Measurements from ENCODE around the gene SDR42E2. TPM values are rescaled to one million over a fixed set of nuclear protein-coding genes. Genes with fewer than 3 reads are reported as not detected.

Gene SDR42E2
- total and polyA plus RNA-seq, 2 of the 4 experiments (the other 2 are of a cell fraction): not detected

DNA sequence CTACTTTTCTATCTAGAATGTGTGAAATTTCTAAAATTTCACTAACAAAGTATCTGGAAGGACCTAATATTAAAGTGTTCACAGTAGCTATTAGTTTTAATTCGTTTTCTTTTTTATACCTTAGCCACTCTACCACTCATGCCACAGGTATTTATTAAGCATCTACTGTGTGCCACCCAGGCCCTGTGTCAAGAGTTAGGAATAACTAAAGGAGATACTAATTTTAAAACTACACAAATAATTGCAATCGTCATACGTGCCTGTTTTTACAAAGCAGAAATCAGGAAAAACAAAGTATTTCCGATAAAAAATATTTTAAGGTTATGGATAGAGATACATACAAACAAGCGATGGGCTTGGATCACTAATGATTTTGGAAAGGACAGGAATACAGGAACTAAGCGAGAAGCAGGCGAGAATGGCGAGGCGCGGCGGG, 43.3 kb downstream of the SDR42E2 start:
- no peak for ATAC-seq (ENCODE audit: low read depth)

More for the DNA sequence above, 43.3 kb downstream of the SDR42E2 start:
- H3K4ac ChIP-seq (ENCODE audit: low read depth, low read length): peak overlapping the region; percentile 44; the same call in 1 of the 2 replicates
- peak overlapping the region; percentile 54 for H4K5ac ChIP-seq (ENCODE audit: low read depth, low read length)
- in situ Hi-C loops (cut with MboI; ENCODE audit: low sequenced_read_pairs): no loop called here
- H4K20me1 ChIP-seq (ENCODE audit: insufficient read depth, low read length): peaks cover 23% of the 10 kb centered on the region
- H4K91ac ChIP-seq (ENCODE audit: insufficient read depth, low read depth, low read length): peak overlapping the region; percentile 43
- BruUV-seq (replicated peaks): no TSS peak
- H2AK5ac ChIP-seq (ENCODE audit: low read depth, low read length): no peak overlapping the region
- no peaks in the 10 kb centered on the region for H3K9me3 ChIP-seq (ENCODE audit: control insufficient read depth, insufficient read depth, low read length)
- peak overlapping the region; percentile 96 for H2AFZ ChIP-seq (replicated peaks; ENCODE audit: low read length, poor library complexity)
- peak overlapping the region; percentile 78 to 95 for H4K8ac ChIP-seq (ENCODE audit: low read depth in 2 of 2, low read length in 2 of 2)
- dilution Hi-C loops (cut with HindIII; ENCODE audit: low sequenced_read_pairs, unreplicated experiment): no loop called here
- intact Hi-C loops (cut with micrococcal nuclease): loop anchor here (1.0 kb wide), 2 partner anchors 10 to 92 kb away; partner anchors contain the start of gene POLR3E
- TF ChIP-seq MAFK (IDR thresholded peaks at IDR 0.05; ENCODE audit: low read depth, low read length): no peak
- no peak for TF ChIP-seq USF2 (IDR thresholded peaks at IDR 0.05; ENCODE audit: low read depth, low read length)
- TF ChIP-seq MAZ (IDR thresholded peaks at IDR 0.05; ENCODE audit: borderline replicate concordance, low read depth, low read length): no peak
- no peak for TF ChIP-seq CEBPB (IDR thresholded peaks at IDR 0.05; ENCODE audit: low read depth, low read length)
- TF ChIP-seq RCOR1 (IDR thresholded peaks at IDR 0.05; ENCODE audit: insufficient replicate concordance, low read length): no peak
- no peak for TF ChIP-seq FOS (IDR thresholded peaks at IDR 0.05; ENCODE audit: low read depth, low read length)
- TF ChIP-seq, protein P1, sequence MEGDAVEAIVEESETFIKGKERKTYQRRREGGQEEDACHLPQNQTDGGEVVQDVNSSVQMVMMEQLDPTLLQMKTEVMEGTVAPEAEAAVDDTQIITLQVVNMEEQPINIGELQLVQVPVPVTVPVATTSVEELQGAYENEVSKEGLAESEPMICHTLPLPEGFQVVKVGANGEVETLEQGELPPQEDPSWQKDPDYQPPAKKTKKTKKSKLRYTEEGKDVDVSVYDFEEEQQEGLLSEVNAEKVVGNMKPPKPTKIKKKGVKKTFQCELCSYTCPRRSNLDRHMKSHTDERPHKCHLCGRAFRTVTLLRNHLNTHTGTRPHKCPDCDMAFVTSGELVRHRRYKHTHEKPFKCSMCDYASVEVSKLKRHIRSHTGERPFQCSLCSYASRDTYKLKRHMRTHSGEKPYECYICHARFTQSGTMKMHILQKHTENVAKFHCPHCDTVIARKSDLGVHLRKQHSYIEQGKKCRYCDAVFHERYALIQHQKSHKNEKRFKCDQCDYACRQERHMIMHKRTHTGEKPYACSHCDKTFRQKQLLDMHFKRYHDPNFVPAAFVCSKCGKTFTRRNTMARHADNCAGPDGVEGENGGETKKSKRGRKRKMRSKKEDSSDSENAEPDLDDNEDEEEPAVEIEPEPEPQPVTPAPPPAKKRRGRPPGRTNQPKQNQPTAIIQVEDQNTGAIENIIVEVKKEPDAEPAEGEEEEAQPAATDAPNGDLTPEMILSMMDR (conservative IDR thresholded peaks at IDR 0.05; ENCODE audit: low read depth, low read length): no peak
- TF ChIP-seq, protein P2, sequence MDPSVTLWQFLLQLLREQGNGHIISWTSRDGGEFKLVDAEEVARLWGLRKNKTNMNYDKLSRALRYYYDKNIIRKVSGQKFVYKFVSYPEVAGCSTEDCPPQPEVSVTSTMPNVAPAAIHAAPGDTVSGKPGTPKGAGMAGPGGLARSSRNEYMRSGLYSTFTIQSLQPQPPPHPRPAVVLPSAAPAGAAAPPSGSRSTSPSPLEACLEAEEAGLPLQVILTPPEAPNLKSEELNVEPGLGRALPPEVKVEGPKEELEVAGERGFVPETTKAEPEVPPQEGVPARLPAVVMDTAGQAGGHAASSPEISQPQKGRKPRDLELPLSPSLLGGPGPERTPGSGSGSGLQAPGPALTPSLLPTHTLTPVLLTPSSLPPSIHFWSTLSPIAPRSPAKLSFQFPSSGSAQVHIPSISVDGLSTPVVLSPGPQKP (IDR thresholded peaks at IDR 0.05; ENCODE audit: borderline replicate concordance, low read depth, low read length): no peak
- no peak for TF ChIP-seq RFX5 (IDR thresholded peaks at IDR 0.05; ENCODE audit: low read depth, low read length)
- no peak for TF ChIP-seq BHLHE40 (IDR thresholded peaks at IDR 0.05; ENCODE audit: low read depth, low read length)
- TF ChIP-seq SMC3 (IDR thresholded peaks at IDR 0.05; ENCODE audit: low read depth, low read length): no peak
- no peak for TF ChIP-seq MXI1 (IDR thresholded peaks at IDR 0.05; ENCODE audit: borderline replicate concordance, low read depth, low read length)
- TF ChIP-seq RAD21 (IDR thresholded peaks at IDR 0.05; ENCODE audit: low read length): no peak
- H3K9ac ChIP-seq (ENCODE audit: low read depth, low read length): peak overlapping the region; percentile 47
- WGBS, 2 experiments (ENCODE audit: extremely low coverage in 2 of 2, insufficient read length in 1 of 2): 10% methylated on average over 7 of the region's 11 CpGs; no CpG with 5 or more reads in 1 of the 2 experiments
- POLR2A ChIA-PET (ENCODE audit: unreplicated experiment): no interaction called here
- peak overlapping the region; percentile 5; the same call in 1 of the 2 replicates for H3K18ac ChIP-seq (ENCODE audit: low read depth, low read length)
- peaks cover 22 to 41% of the 10 kb centered on the region in 2 experiments for H3K79me1 ChIP-seq (ENCODE audit: low read depth in 1 of 2, low read length in 2 of 2)
- peak overlapping the region; percentile 48; the same call in 1 of the 2 replicates for H2BK20ac ChIP-seq (ENCODE audit: low read depth, low read length)
- H3K36me3 ChIP-seq (ENCODE audit: control insufficient read depth, insufficient read depth, low read length): 0 out of 2 replicates have a peak, but pooled peaks cover 1% of the 10 kb centered on the region
- peak overlapping the region; percentile 58 for H3K4me2 ChIP-seq (ENCODE audit: low read depth, low read length)
- H2BK5ac ChIP-seq (ENCODE audit: low read depth, low read length, poor library complexity, severe bottlenecking): peak overlapping the region; percentile 44
- H3K4me1 ChIP-seq (ENCODE audit: control insufficient read depth, insufficient read depth, low read length): peaks cover 7% of the 10 kb centered on the region; the same call in 1 of the 2 replicates
- peak overlapping the region; percentile 92 for H2AK9ac ChIP-seq (replicated peaks; ENCODE audit: low read depth, low read length, poor library complexity)
- no peaks in the 10 kb centered on the region for H3K27me3 ChIP-seq (ENCODE audit: control insufficient read depth, insufficient read depth, low read length)
- H2BK120ac ChIP-seq (ENCODE audit: low read depth, low read length): peak overlapping the region; percentile 21; the same call in 1 of the 2 replicates
- CTCF ChIA-PET: interaction anchor here (0.7 to 1.0 kb wide), 3 partner anchors 15 to 93 kb away, joined by 3 read pairs; no protein-coding TSS in a partner anchor
- peak overlapping the region; percentile 74; the same call in 1 of the 2 replicates for H3K23ac ChIP-seq (ENCODE audit: low read depth, low read length)
- H3K4me3 ChIP-seq (ENCODE audit: insufficient read depth, low read depth, low read length): peak overlapping the region; percentile 73
- DNase-seq: no peak
- peak overlapping the region; percentile 10; the same call in 1 of the 2 replicates for H3K14ac ChIP-seq (replicated peaks; ENCODE audit: low read depth, low read length)
- peaks cover 6% of the 10 kb centered on the region for H3K9me1 ChIP-seq (ENCODE audit: insufficient read depth, low read length)
- H3K56ac ChIP-seq (ENCODE audit: extremely low read depth, insufficient read depth, low read length): peak overlapping the region; percentile 60
- peak overlapping the region; percentile 41 for H3K27ac ChIP-seq (ENCODE audit: insufficient read depth, low read length)
- H2BK15ac ChIP-seq (ENCODE audit: low read depth, low read length): 0 out of 3 replicates have a peak overlapping the region, but pooled peaks have one; percentile 12

Data from IMR-90 (cell line).